ENCODE results near the gene POLR3GL. TPM values are rescaled to one million over a fixed set of nuclear protein-coding genes. Genes with fewer than 3 reads are reported as not detected.
A peak's percentile ranks its signal among the peaks of the same experiment; 100 is the strongest.
"Not testable (repeated sequence)": the region's sequence is repeated elsewhere in the genome, so short reads cannot be mapped to it uniquely, and the experiment has no call there.

POLR3GL gene
- 10 to 100 TPM; 22.2 to 24.1 TPM for total RNA-seq
- total RNA-seq = 19.2 to 37.3 reads per million in 2 donors

GRCh38 chr1:145964328-145965118, at the start of gene POLR3GL, which contains the start of gene ANKRD34A:
TSS of gene POLR3GL (plus strand) at chr1:145964690. CDS start at chr1:145974866, 10,176 bp downstream.
TSS of gene ANKRD34A (minus strand) at chr1:145964575. CDS start at chr1:145961759, 2,816 bp downstream.
- H3K4me3 Mint-ChIP-seq = peak within 1 kb of the TSS; percentile 98
- DNase-seq (peak; percentile 74 to 84 (median 83)), ATAC-seq (peak; percentile 93)
- peak within 1 kb of the TSS; percentile 97 for H3K27ac Mint-ChIP-seq
- peaks cover 38% of the 10 kb centered on the region for H3K4me1 Mint-ChIP-seq
- H3K36me3 Mint-ChIP-seq (ENCODE audit: low read depth) = no peaks in the 10 kb centered on the region
- no peaks in the 10 kb centered on the region for H3K27me3 Mint-ChIP-seq
- H3K9me3 ChIP-seq (ENCODE audit: control insufficient read depth, low read length, poor library complexity, severe bottlenecking) = no peaks in the 10 kb centered on the region

GRCh38 chr1:145916745-145917144, 47.7 kb upstream of the POLR3GL start:
- Mint-ChIP-seq H3K27me3 (no peaks in the 10 kb centered on the region), H3K4me3 (peak overlapping the region; percentile 89), H3K27ac (peak overlapping the region; percentile 94), H3K4me1 (peaks cover 37% of the 10 kb centered on the region), H3K36me3 (ENCODE audit: low read depth) (peaks cover 8% of the 10 kb centered on the region)
- no peaks in the 10 kb centered on the region for H3K9me3 ChIP-seq (ENCODE audit: control insufficient read depth, low read length, poor library complexity, severe bottlenecking)
- DNase-seq (no peak), ATAC-seq (no peak)

GRCh38 chr1:145917595-145917994, 46.9 kb upstream of the POLR3GL start:
- no peaks in the 10 kb centered on the region for H3K9me3 ChIP-seq (ENCODE audit: control insufficient read depth, low read length, poor library complexity, severe bottlenecking)
- Mint-ChIP-seq H3K36me3 (ENCODE audit: low read depth) (peaks cover 8% of the 10 kb centered on the region), H3K27me3 (no peaks in the 10 kb centered on the region), H3K27ac (peak overlapping the region; percentile 94), H3K4me3 (peak overlapping the region; percentile 94), H3K4me1 (peaks cover 37% of the 10 kb centered on the region)
- DNase-seq = no peak
- ATAC-seq = no peak

GRCh38 chr1:145918144-145918991, 46.1 kb upstream of the POLR3GL start, which contains the start of gene PEX11B:
TSS of gene PEX11B (minus strand) at chr1:145918717. CDS start at chr1:145918688, 29 bp downstream.
- peak within 1 kb of the TSS; percentile 94 for H3K27ac Mint-ChIP-seq
- H3K36me3 Mint-ChIP-seq (ENCODE audit: low read depth) = peaks cover 6% of the 10 kb centered on the region
- H3K9me3 ChIP-seq (ENCODE audit: control insufficient read depth, low read length, poor library complexity, severe bottlenecking) = no peaks in the 10 kb centered on the region
- peak; percentile 91 for ATAC-seq
- peaks cover 35% of the 10 kb centered on the region for H3K4me1 Mint-ChIP-seq
- no peaks in the 10 kb centered on the region for H3K27me3 Mint-ChIP-seq
- H3K4me3 Mint-ChIP-seq = peak within 1 kb of the TSS; percentile 94
- DNase-seq = peak; percentile 81 to 88 (median 86)

- H3K27ac Mint-ChIP-seq = peak overlapping the region; percentile 94
- peaks cover 32% of the 10 kb centered on the region for H3K4me1 Mint-ChIP-seq
- peak overlapping the region; percentile 94 for H3K4me3 Mint-ChIP-seq
- DNase-seq = no peak
- ATAC-seq = peak; percentile 11
- peaks cover 6% of the 10 kb centered on the region for H3K36me3 Mint-ChIP-seq (ENCODE audit: low read depth)
- H3K27me3 Mint-ChIP-seq = no peaks in the 10 kb centered on the region
- H3K9me3 ChIP-seq (ENCODE audit: control insufficient read depth, low read length, poor library complexity, severe bottlenecking) = no peaks in the 10 kb centered on the region
These were observed 45.2 kb upstream of the POLR3GL start for GRCh38 chr1:145918992-145919939.

GRCh38 chr1:145920297-145920696, 44.2 kb upstream of the POLR3GL start:
- H3K27ac Mint-ChIP-seq = peak overlapping the region; percentile 94
- H3K9me3 ChIP-seq (ENCODE audit: control insufficient read depth, low read length, poor library complexity, severe bottlenecking); H3K27me3 Mint-ChIP-seq; DNase-seq; H3K36me3 Mint-ChIP-seq (ENCODE audit: low read depth); ATAC-seq: not testable (repeated sequence)
- H3K4me3 Mint-ChIP-seq = peak overlapping the region; percentile 73
- peaks cover 28% of the 10 kb centered on the region for H3K4me1 Mint-ChIP-seq

GRCh38 chr1:145922266-145922665, 42.2 kb upstream of the POLR3GL start:
- Mint-ChIP-seq H3K27ac (no peak overlapping the region), H3K4me3 (no peak overlapping the region), H3K4me1 (peaks cover 23% of the 10 kb centered on the region), H3K27me3 (no peaks in the 10 kb centered on the region), H3K36me3 (ENCODE audit: low read depth) (peaks cover 4% of the 10 kb centered on the region)
- H3K9me3 ChIP-seq (ENCODE audit: control insufficient read depth, low read length, poor library complexity, severe bottlenecking) = no peaks in the 10 kb centered on the region
- no peak for DNase-seq
- ATAC-seq = no peak

- peaks cover 6% of the 10 kb centered on the region for H3K4me1 Mint-ChIP-seq
- no peak overlapping the region for H3K27ac Mint-ChIP-seq
- H3K4me3 Mint-ChIP-seq = no peak overlapping the region
- no peaks in the 10 kb centered on the region for H3K27me3 Mint-ChIP-seq
- DNase-seq (no peak), ATAC-seq (peak; percentile 2)
- H3K36me3 Mint-ChIP-seq (ENCODE audit: low read depth) = peaks cover 4% of the 10 kb centered on the region
- no peaks in the 10 kb centered on the region for H3K9me3 ChIP-seq (ENCODE audit: control insufficient read depth, low read length, poor library complexity, severe bottlenecking)
These were observed 37.8 kb upstream of the POLR3GL start for GRCh38 chr1:145926686-145927062.

- H3K4me1 Mint-ChIP-seq = peaks cover 9% of the 10 kb centered on the region
- H3K36me3 Mint-ChIP-seq (ENCODE audit: low read depth) = peaks cover 4% of the 10 kb centered on the region
- H3K4me3 Mint-ChIP-seq = peak within 1 kb of the TSS; percentile 58
- ATAC-seq (peak; percentile 97), DNase-seq (peak; percentile 72 to 87 (median 85))
- no peaks in the 10 kb centered on the region for H3K9me3 ChIP-seq (ENCODE audit: control insufficient read depth, low read length, poor library complexity, severe bottlenecking)
- no peaks in the 10 kb centered on the region for H3K27me3 Mint-ChIP-seq
- no peak within 1 kb of the TSS for H3K27ac Mint-ChIP-seq
These were observed 37.2 kb upstream of the POLR3GL start, which contains the start of gene RBM8A for GRCh38 chr1:145927063-145927886. TSS of gene RBM8A (minus strand) at chr1:145927484. CDS start at chr1:145927426, 58 bp downstream.

- no peaks in the 10 kb centered on the region for H3K9me3 ChIP-seq (ENCODE audit: control insufficient read depth, low read length, poor library complexity, severe bottlenecking)
- DNase-seq (no peak), ATAC-seq (no peak)
- peak overlapping the region; percentile 58 for H3K4me3 Mint-ChIP-seq
- peaks cover 4% of the 10 kb centered on the region for H3K36me3 Mint-ChIP-seq (ENCODE audit: low read depth)
- H3K27me3 Mint-ChIP-seq = no peaks in the 10 kb centered on the region
- peaks cover 17% of the 10 kb centered on the region for H3K4me1 Mint-ChIP-seq
- H3K27ac Mint-ChIP-seq = no peak overlapping the region
These were observed 36.4 kb upstream of the POLR3GL start for GRCh38 chr1:145927916-145928643.

- not testable (repeated sequence) for H3K9me3 ChIP-seq (ENCODE audit: control insufficient read depth, low read length, poor library complexity, severe bottlenecking); H3K36me3 Mint-ChIP-seq (ENCODE audit: low read depth); H3K27me3 Mint-ChIP-seq; H3K27ac Mint-ChIP-seq; DNase-seq; ATAC-seq
- Mint-ChIP-seq H3K4me1 (peaks cover 23% of the 10 kb centered on the region), H3K4me3 (peak overlapping the region; percentile 66)
These were observed 31.9 kb upstream of the POLR3GL start for GRCh38 chr1:145932522-145933009.
